Dermis lymphatic vessel endothelial cell (primary cell): ENCODE data around the gene DENND6A. TPM values are rescaled to one million over a fixed set of nuclear protein-coding genes. Genes with fewer than 3 reads are reported as not detected.

ENCODE experiments used
- total RNA-seq: library from RNA; depleted of rRNA; stranded (reverse); fragments of >200 nt; gene quantifications from 2 replicates; pipeline ENCODE4 v1.2.1, GENCODE V29; 2014

DENND6A gene
- total RNA-seq, result 25.1 and 29.9 TPM in 2 replicates

GRCh38 chr3:57692396-57693147 is at the start of gene DENND6A:
DENND6A (minus strand) TSS chr3:57693077; CDS start chr3:57693018, 59 bp downstream.

DNA sequence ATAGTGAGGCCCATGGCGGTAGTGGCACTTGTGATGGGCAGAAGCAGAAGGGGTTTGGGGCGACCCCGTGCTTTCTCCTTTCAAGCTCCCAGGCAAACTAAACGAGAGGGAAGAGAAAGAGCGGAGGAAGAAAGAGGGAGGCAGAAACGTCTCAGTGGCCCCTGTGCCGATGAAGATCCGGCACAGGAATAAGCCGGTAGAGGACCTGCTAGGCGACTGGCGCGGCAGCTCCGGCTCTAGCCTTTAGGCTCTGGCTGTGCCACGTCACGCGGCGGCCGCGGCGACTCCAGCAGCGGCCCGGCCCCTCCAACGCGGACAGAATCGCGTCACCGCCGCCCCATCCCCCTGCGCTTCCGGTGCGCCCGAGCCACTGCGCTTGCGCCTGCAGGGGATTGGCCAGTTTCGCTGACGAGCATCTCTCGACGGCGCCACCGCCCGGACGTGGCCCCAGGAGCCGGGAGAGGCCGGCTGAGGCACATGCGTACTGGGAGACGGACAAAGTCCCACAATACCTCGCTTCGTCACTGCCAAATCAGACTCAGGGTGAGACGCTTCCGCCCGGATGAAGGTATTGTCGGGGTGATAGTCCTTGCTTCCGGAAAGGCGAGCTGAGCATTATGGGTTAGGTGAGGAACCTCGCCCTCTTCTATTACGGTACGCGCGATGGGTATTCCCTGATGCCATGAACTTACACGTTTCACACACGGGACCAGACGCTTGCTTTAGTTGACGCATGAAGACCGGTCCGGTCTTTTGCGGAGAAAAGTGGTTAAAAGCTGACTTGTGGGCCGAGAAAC is 95.6 kb downstream of the DENND6A start, which contains the start of gene ARF4:
Gene ARF4, minus strand, starts transcription at position 218 of the 797 bp plus-strand sequence. Its CDS starts 204 bp downstream, at position 14.

Other genes with a start within 250 kb of the DENND6A start
- gene DNAH12, start 148.7 kb downstream of the DENND6A start, total RNA-seq, result under 0.01 TPM in 2 replicates
- 9.6 and 11.6 TPM in 2 replicates for gene PDE12, start 136.8 kb downstream of the DENND6A start, total RNA-seq
- 105 and 135 TPM in 2 replicates for gene ARF4, start 95.7 kb downstream of the DENND6A start, total RNA-seq
- gene SLMAP, start 63.2 kb upstream of the DENND6A start, total RNA-seq, result 29.5 and 32.7 TPM in 2 replicates